Loucy (cell line): ENCODE data around the gene TOP2A.

Experiments
- H2AFZ ChIP-seq: fragments of 200-600 bp; sonication (generic); 2 replicates; pipeline ENCODE4 v1.6.0; 2016; ENCODE audit warnings: antibody characterized with exemption, mild to moderate bottlenecking, low read length, moderate library complexity
- H3F3A ChIP-seq: fragments of 200-600 bp; 2 replicates; pipeline ENCODE4 v1.6.0; 2016; ENCODE audit warnings: antibody characterized with exemption, low read depth, mild to moderate bottlenecking
- H3K27me3 ChIP-seq: fragments of 200-600 bp; sonication (generic); 2 replicates; pipeline ENCODE4 v1.6.1; 2014; ENCODE audit warnings: low read length, mild to moderate bottlenecking; ENCODE audit not compliant: insufficient read depth, poor library complexity, severe bottlenecking
- H3K36me3 ChIP-seq: fragments of 200-600 bp; sonication (generic); 2 replicates; pipeline ENCODE4 v1.6.1; 2016; ENCODE audit warnings: low read length; ENCODE audit not compliant: insufficient read depth
- H3K4me1 ChIP-seq: fragments of 200-600 bp; sonication (generic); 2 replicates; pipeline ENCODE4 v1.5.1; 2014; ENCODE audit warnings: low read length, mild to moderate bottlenecking; ENCODE audit not compliant: insufficient read depth, poor library complexity, severe bottlenecking
- H3K4me2 ChIP-seq: fragments of 200-600 bp; sonication (generic); 2 replicates; pipeline ENCODE4 v1.6.0; 2014; ENCODE audit warnings: antibody characterized with exemption, low read length, low read depth, mild to moderate bottlenecking; ENCODE audit not compliant: poor library complexity, severe bottlenecking
- H3K4me3 ChIP-seq: fragments of 200-600 bp; sonication (generic); 2 replicates; pipeline ENCODE4 v1.5.1; 2014; ENCODE audit warnings: low read length, mild to moderate bottlenecking, mixed read lengths; ENCODE audit not compliant: poor library complexity, severe bottlenecking
- H3K79me2 ChIP-seq: fragments of 200-600 bp; sonication (generic); 2 replicates; pipeline ENCODE4 v1.6.1; 2014; ENCODE audit warnings: low read length; ENCODE audit not compliant: insufficient read depth
- H3K9ac ChIP-seq: fragments of 200-600 bp; sonication (generic); 2 replicates; pipeline ENCODE4 v1.6.0; 2014; ENCODE audit warnings: mild to moderate bottlenecking, low read depth, low read length, moderate library complexity; ENCODE audit not compliant: poor library complexity, severe bottlenecking
- H3K9me2 ChIP-seq: fragments of 200-600 bp; sonication (generic); replicated peaks from 2 replicates; pipeline ENCODE4 v1.6.1; 2016; ENCODE audit warnings: low read depth, low read length, mixed read lengths
- H3K9me3 ChIP-seq: fragments of 200-600 bp; sonication (generic); 2 replicates; pipeline ENCODE4 v1.6.1; 2014; ENCODE audit warnings: mild to moderate bottlenecking, antibody characterized with exemption, low read length, low read depth; ENCODE audit not compliant: insufficient read depth
- H4K20me1 ChIP-seq: fragments of 200-600 bp; sonication (generic); 2 replicates; pipeline ENCODE4 v1.6.0; 2014; ENCODE audit warnings: antibody characterized with exemption, low read length, mild to moderate bottlenecking; ENCODE audit not compliant: insufficient read depth, poor library complexity, severe bottlenecking
- CTCF ChIP-seq: fragments of 200-600 bp; sonication (generic); conservative IDR thresholded peaks from 2 replicates; pipeline ENCODE4 v1.5.1; 2014; ENCODE audit warnings: mild to moderate bottlenecking, antibody characterized with exemption, low read length
- EZH2phosphoT487 ChIP-seq: fragments of 200-600 bp; IDR thresholded peaks from 2 replicates; pipeline ENCODE4 v1.6.1; 2018; ENCODE audit warnings: antibody characterized with exemption, mild to moderate bottlenecking, moderate library complexity, borderline replicate concordance

TOP2A gene

GRCh38 chr17:40343219-40344119 lies 74.2 kb downstream of the TOP2A start:
- H3K27me3 ChIP-seq: no peaks in the 10 kb centered on the region
- no peak overlapping the region for H2AFZ ChIP-seq
- peak overlapping the region; percentile 73 for H3K4me3 ChIP-seq
- no peaks in the 10 kb centered on the region for H3K9me3 ChIP-seq
- H3K9me2 ChIP-seq: no peaks in the 10 kb centered on the region
- peak overlapping the region; percentile 73 for H3K9ac ChIP-seq
- H3K36me3 ChIP-seq: no peaks in the 10 kb centered on the region
- H3F3A ChIP-seq: 0 out of 2 replicates have a peak, but pooled peaks cover 9% of the 10 kb centered on the region
- peak overlapping the region; percentile 84 for H3K4me2 ChIP-seq
- peaks cover 86% of the 10 kb centered on the region for H3K79me2 ChIP-seq
- TF ChIP-seq EZH2phosphoT487: no peak
- no peak for TF ChIP-seq CTCF
- peaks cover 81% of the 10 kb centered on the region for H3K4me1 ChIP-seq
- H4K20me1 ChIP-seq: no peaks in the 10 kb centered on the region

GRCh38 chr17:40342504-40343218 lies 75.0 kb downstream of the TOP2A start:
- H3K9ac ChIP-seq: peak overlapping the region; percentile 73
- H3K4me3 ChIP-seq: peak overlapping the region; percentile 74
- no peaks in the 10 kb centered on the region for H4K20me1 ChIP-seq
- H3K9me2 ChIP-seq: no peaks in the 10 kb centered on the region
- TF ChIP-seq CTCF (no peak), EZH2phosphoT487 (no peak)
- 0 out of 2 replicates have a peak, but pooled peaks cover 9% of the 10 kb centered on the region for H3F3A ChIP-seq
- H3K4me1 ChIP-seq: peaks cover 81% of the 10 kb centered on the region
- no peaks in the 10 kb centered on the region for H3K9me3 ChIP-seq
- peaks cover 86% of the 10 kb centered on the region for H3K79me2 ChIP-seq
- H3K27me3 ChIP-seq: no peaks in the 10 kb centered on the region
- peak overlapping the region; percentile 84 for H3K4me2 ChIP-seq
- H2AFZ ChIP-seq: no peak overlapping the region
- H3K36me3 ChIP-seq: no peaks in the 10 kb centered on the region

GRCh38 chr17:40341808-40342503 lies 75.7 kb downstream of the TOP2A start:
- H3K9ac ChIP-seq: peak overlapping the region; percentile 75
- H3K79me2 ChIP-seq: peaks cover 86% of the 10 kb centered on the region
- peak overlapping the region; percentile 74 for H3K4me3 ChIP-seq
- no peaks in the 10 kb centered on the region for H3K36me3 ChIP-seq
- peak overlapping the region; percentile 84 for H3K4me2 ChIP-seq
- TF ChIP-seq EZH2phosphoT487 (no peak), CTCF (no peak)
- H3K27me3 ChIP-seq: no peaks in the 10 kb centered on the region
- peaks cover 82% of the 10 kb centered on the region for H3K4me1 ChIP-seq
- no peak overlapping the region; the same call in 1 of the 2 replicates for H2AFZ ChIP-seq
- H3F3A ChIP-seq: 0 out of 2 replicates have a peak, but pooled peaks cover 9% of the 10 kb centered on the region
- H4K20me1 ChIP-seq: no peaks in the 10 kb centered on the region
- no peaks in the 10 kb centered on the region for H3K9me3 ChIP-seq
- H3K9me2 ChIP-seq: no peaks in the 10 kb centered on the region
